AG04450 (cell line): Measurements from ENCODE around the gene INPP5B. TPM values are rescaled to one million over a fixed set of nuclear protein-coding genes. Genes with fewer than 3 reads are reported as not detected.
A peak's percentile ranks its signal among the peaks of the same experiment; 100 is the strongest.
"Not testable (repeated sequence)": the region's sequence is repeated elsewhere in the genome, so short reads cannot be mapped to it uniquely, and the experiment has no call there.

ENCODE experiments used
- CTCF ChIA-PET: fragments of 300-600, 350-600 bp; formaldehyde crosslinking; extraction: SDS; loops from one replicate; lab custom pipeline; 2022; ENCODE audit warnings: antibody characterized with exemption, inconsistent platforms; lab: Charles Lee
- POLR2A ChIA-PET: fragments of 350-600 bp; formaldehyde crosslinking; extraction: SDS; loops from one replicate; lab custom pipeline; 2021; ENCODE audit warnings: antibody characterized with exemption, inconsistent platforms; lab: Yijun Ruan, JAX
- DNase-seq: peaks from one replicate; pipeline ENCODE4 v3.0.0-alpha.2; 2011; ENCODE audit warnings: low read depth, low spot score
- H3K27ac ChIP-seq: one replicate; pipeline ENCODE4 v1.5.1; 2012; ENCODE audit warnings: low read depth, low read length, control low read depth
- H3K27me3 ChIP-seq: one replicate; pipeline ENCODE4 v1.6.0; 2012; ENCODE audit warnings: low read length; ENCODE audit not compliant: control insufficient read depth, insufficient read depth
- H3K4me3 ChIP-seq: 2 replicates; pipeline ENCODE4 v1.5.1; 2011; ENCODE audit warnings: mild to moderate bottlenecking, low read depth, low read length, control low read depth
- H3K9me3 ChIP-seq: 2 replicates; pipeline ENCODE4 v1.5.1; 2012; ENCODE audit warnings: low read length; ENCODE audit not compliant: control insufficient read depth, insufficient read depth
- CTCF ChIP-seq: IDR thresholded peaks from 2 replicates; pipeline ENCODE4 v1.5.1; 2011; ENCODE audit warnings: low read depth, low read length, control low read depth, inconsistent platforms
- polyA plus RNA-seq: library from polyadenylated mRNA; depleted of rRNA; stranded (reverse); fragments of >200 nt; gene quantifications from 2 replicates; pipeline ENCODE4 v1.2.3, GENCODE V29; 2011

The INPP5B gene
- polyA plus RNA-seq, 1 experiment: 21.9 TPM

- H3K9me3 ChIP-seq: no peaks in the 10 kb centered on the region
- no peaks in the 10 kb centered on the region for H3K27me3 ChIP-seq
- DNase-seq: no peak
- H3K27ac ChIP-seq: no peak overlapping the region
- H3K4me3 ChIP-seq: peak overlapping the region; percentile 96; the same call in 1 of the 2 replicates
- CTCF ChIA-PET: interaction anchor here (2.1 kb wide), 1 partner anchor 85 kb away, joined by 11 read pairs; no protein-coding TSS in a partner anchor
- no peak for TF ChIP-seq CTCF
- POLR2A ChIA-PET: no interaction called here
Observed at GRCh38 chr1:37945251-37945650, 1.6 kb downstream of the INPP5B start.

- CTCF ChIA-PET: interaction anchor here (0.6 to 2.1 kb wide), 2 partner anchors 13 to 84 kb away, joined by 4 to 11 read pairs; no protein-coding TSS in a partner anchor
- no peak overlapping the region for H3K4me3 ChIP-seq
- TF ChIP-seq CTCF: no peak
- no peak overlapping the region for H3K27ac ChIP-seq
- no peaks in the 10 kb centered on the region for H3K9me3 ChIP-seq
- H3K27me3 ChIP-seq: no peaks in the 10 kb centered on the region
- DNase-seq: no peak
- POLR2A ChIA-PET: no interaction called here
Observed at GRCh38 chr1:37944816-37945215, 2.0 kb downstream of the INPP5B start.

GRCh38 chr1:37944086-37944763, 2.6 kb downstream of the INPP5B start:
- H3K9me3 ChIP-seq: no peaks in the 10 kb centered on the region
- H3K4me3 ChIP-seq: no peak overlapping the region
- no peaks in the 10 kb centered on the region for H3K27me3 ChIP-seq
- H3K27ac ChIP-seq: no peak overlapping the region
- CTCF ChIA-PET: interaction anchor here (0.6 to 2.1 kb wide), 2 partner anchors 14 to 84 kb away, joined by 4 to 11 read pairs; no protein-coding TSS in a partner anchor
- POLR2A ChIA-PET: interaction anchor here (0.8 to 1.0 kb wide), 2 partner anchors 11 to 73 kb away, joined by 4 read pairs; no protein-coding TSS in a partner anchor
- no peak for DNase-seq
- no peak for TF ChIP-seq CTCF

GRCh38 chr1:37940299-37940947, 6.4 kb downstream of the INPP5B start:
- DNase-seq: no peak
- H3K27ac ChIP-seq: no peak overlapping the region
- H3K27me3 ChIP-seq: no peaks in the 10 kb centered on the region
- CTCF ChIA-PET: interaction anchor here (1.2 kb wide), 1 partner anchor 9 kb away, joined by 3 read pairs; no protein-coding TSS in a partner anchor
- POLR2A ChIA-PET: no interaction called here
- no peaks in the 10 kb centered on the region for H3K9me3 ChIP-seq
- no peak overlapping the region for H3K4me3 ChIP-seq
- no peak for TF ChIP-seq CTCF

GRCh38 chr1:37936760-37937159, 10.1 kb downstream of the INPP5B start:
- CTCF ChIA-PET: interaction anchor here (0.5 to 2.8 kb wide), 3 partner anchors 75 to 85 kb away, joined by 3 to 9 read pairs (median 6); partner anchors contain the start of gene MTF1
- POLR2A ChIA-PET, H3K27me3 ChIP-seq, DNase-seq, H3K4me3 ChIP-seq, H3K27ac ChIP-seq, H3K9me3 ChIP-seq: not testable (repeated sequence)
